ENCODE measurements around the gene FHL2. TPM values are rescaled to one million over a fixed set of nuclear protein-coding genes. Genes with fewer than 3 reads are reported as not detected.

Gene FHL2
- total and polyA plus RNA-seq, 9 of the 15 experiments (the other 6 are each of a cell fraction or from before 2014, with no cell fraction given), result 7.5 to 33.1 (median 23.9) TPM

DNA sequence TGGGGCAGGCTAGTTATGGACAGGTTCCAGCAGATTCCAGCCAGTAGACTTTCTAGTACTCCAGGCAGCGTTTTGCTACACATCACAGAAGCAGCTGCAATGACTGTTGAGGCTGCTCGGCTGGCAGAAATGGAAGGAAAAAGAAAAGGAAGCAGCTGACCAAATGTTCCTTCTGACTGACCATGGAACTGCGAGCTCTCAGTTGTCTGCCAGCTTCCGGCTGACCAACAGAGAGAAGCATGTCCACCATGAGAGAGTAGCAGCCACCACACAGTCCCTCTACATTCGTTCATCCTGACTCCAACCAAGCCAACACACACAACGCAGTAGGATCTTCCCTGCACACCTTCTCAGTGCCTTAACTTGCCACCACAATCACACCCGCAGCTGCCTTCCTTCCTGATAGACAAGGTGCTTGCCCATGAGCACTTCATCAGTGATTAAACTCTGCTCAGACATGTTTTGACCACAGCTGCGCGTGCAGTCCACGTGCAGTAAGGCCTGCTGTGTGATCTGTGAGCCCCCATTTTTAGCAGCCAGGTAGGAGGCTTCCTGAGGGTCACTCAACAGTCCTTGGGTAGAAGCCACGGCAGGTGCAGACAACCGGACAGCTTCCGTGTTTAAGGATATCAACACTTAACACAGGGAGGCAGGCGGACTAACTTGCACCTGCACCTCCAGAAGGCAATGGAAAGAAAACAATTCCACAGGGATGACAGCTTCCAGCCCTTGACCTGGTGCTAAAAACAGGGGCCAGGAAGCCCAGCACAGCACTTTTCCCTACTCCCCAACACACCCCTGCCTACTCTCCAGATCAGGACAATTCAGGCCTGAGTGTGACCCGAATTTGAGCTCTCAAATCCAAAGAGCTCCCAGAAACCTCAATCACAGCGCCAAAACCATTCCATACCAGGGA is 70.3 kb downstream of the FHL2 start (continued):
- TF ChIP-seq ARID2 (IDR thresholded peaks at IDR 0.05) (no peak), GABPB2 (CRISPR knock-in tag; conservative IDR thresholded peaks at IDR 0.05) (no peak), HNRNPK (IDR thresholded peaks at IDR 0.05; ENCODE audit: low read depth, low read length, poor library complexity, severe bottlenecking) (no peak), CBFB (CRISPR knock-in tag; IDR thresholded peaks at IDR 0.05) (0 out of 2 replicates have a peak, but pooled peaks have one; percentile 33), ZC3H8 (IDR thresholded peaks at IDR 0.05) (no peak), ZNF589 (CRISPR knock-in tag; IDR thresholded peaks at IDR 0.05; ENCODE audit: low read depth) (no peak), HIVEP1 (CRISPR knock-in tag; IDR thresholded peaks at IDR 0.05) (no peak), POU5F1 (IDR thresholded peaks at IDR 0.05; ENCODE audit: borderline replicate concordance, low read depth, low read length, partially characterized antibody) (no peak), TSHZ1 (CRISPR knock-in tag; IDR thresholded peaks at IDR 0.05) (no peak), ZNF41 (CRISPR knock-in tag; conservative IDR thresholded peaks at IDR 0.05) (no peak), ZNF76 (CRISPR knock-in tag; IDR thresholded peaks at IDR 0.05; ENCODE audit: borderline replicate concordance) (no peak), L3MBTL2 (IDR thresholded peaks at IDR 0.05) (peak; percentile 60; the same call in 1 of the 2 replicates), KLF1 (tag; IDR thresholded peaks at IDR 0.05) (no peak), BCL6 (CRISPR knock-in tag; IDR thresholded peaks at IDR 0.05) (no peak), ARHGAP35 (IDR thresholded peaks at IDR 0.05; ENCODE audit: partially characterized antibody) (no peak), ZNF134 (CRISPR knock-in tag; conservative IDR thresholded peaks at IDR 0.05) (no peak)
- TF ChIP-seq, protein P1, sequence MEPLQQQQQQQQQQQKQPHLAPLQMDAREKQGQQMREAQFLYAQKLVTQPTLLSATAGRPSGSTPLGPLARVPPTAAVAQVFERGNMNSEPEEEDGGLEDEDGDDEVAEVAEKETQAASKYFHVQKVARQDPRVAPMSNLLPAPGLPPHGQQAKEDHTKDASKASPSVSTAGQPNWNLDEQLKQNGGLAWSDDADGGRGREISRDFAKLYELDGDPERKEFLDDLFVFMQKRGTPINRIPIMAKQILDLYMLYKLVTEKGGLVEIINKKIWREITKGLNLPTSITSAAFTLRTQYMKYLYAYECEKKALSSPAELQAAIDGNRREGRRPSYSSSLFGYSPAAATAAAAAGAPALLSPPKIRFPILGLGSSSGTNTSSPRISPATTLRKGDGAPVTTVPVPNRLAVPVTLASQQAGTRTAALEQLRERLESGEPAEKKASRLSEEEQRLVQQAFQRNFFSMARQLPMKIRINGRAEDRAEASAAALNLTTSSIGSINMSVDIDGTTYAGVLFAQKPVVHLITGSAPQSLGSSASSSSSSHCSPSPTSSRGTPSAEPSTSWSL (CRISPR knock-in tag; IDR thresholded peaks at IDR 0.05; ENCODE audit: borderline replicate concordance), result no peak
- TF ChIP-seq, protein P2, sequence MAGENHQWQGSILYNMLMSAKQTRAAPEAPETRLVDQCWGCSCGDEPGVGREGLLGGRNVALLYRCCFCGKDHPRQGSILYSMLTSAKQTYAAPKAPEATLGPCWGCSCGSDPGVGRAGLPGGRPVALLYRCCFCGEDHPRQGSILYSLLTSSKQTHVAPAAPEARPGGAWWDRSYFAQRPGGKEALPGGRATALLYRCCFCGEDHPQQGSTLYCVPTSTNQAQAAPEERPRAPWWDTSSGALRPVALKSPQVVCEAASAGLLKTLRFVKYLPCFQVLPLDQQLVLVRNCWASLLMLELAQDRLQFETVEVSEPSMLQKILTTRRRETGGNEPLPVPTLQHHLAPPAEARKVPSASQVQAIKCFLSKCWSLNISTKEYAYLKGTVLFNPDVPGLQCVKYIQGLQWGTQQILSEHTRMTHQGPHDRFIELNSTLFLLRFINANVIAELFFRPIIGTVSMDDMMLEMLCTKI (IDR thresholded peaks at IDR 0.05; ENCODE audit: partially characterized antibody), result no peak
- TF ChIP-seq, protein P3, sequence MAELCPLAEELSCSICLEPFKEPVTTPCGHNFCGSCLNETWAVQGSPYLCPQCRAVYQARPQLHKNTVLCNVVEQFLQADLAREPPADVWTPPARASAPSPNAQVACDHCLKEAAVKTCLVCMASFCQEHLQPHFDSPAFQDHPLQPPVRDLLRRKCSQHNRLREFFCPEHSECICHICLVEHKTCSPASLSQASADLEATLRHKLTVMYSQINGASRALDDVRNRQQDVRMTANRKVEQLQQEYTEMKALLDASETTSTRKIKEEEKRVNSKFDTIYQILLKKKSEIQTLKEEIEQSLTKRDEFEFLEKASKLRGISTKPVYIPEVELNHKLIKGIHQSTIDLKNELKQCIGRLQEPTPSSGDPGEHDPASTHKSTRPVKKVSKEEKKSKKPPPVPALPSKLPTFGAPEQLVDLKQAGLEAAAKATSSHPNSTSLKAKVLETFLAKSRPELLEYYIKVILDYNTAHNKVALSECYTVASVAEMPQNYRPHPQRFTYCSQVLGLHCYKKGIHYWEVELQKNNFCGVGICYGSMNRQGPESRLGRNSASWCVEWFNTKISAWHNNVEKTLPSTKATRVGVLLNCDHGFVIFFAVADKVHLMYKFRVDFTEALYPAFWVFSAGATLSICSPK (IDR thresholded peaks at IDR 0.05; ENCODE audit: borderline replicate concordance), result no peak
